Gastroesophageal sphincter (tissue), 3 donors: ENCODE results near the gene HS3ST4.

Source experiments
- POLR2A ChIP-seq, 2 donors: fragments of 450-650 bp; IDR thresholded peaks; one replicate each; pipeline ENCODE4 v1.6.1; 2017; ENCODE audit warnings: antibody characterized with exemption in 2 of 2, mild to moderate bottlenecking in 2 of 2, moderate library complexity in 1 of 2
- TF ChIP-seq, protein P1 (sequence below), 4 experiments: fragments of 200-600 bp in 2 of 4; fragments of 450-650 bp in 2 of 4; sonication (generic) in 1 of 4; IDR thresholded peaks; one replicate each; pipeline ENCODE4 v1.5.1; 2017 to 2019; ENCODE audit warnings: antibody characterized with exemption in 4 of 4, mild to moderate bottlenecking in 2 of 4, moderate library complexity in 2 of 4

DNA sequence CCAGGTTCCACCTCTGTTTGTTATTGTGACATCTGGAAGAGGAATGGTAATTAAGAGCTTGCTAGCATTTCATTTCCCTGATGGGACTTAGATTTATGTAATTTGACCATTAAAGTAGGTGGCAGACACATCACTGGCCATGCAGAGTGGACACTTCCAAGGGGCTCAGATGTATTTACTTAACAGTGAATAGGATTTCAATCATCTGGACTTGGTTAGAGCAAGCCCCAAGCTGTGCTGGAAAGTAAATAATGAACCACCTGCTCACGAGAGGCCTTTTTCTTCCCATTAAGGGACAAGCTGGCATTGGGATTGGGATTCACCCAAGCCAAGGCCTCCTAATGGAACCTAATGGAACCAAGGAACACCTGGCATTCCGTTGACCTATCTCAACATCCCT, 395.3 kb downstream of the HS3ST4 start:
- TF ChIP-seq POLR2A (IDR thresholded peaks at IDR 0.05), result no peak
- TF ChIP-seq, protein P1, sequence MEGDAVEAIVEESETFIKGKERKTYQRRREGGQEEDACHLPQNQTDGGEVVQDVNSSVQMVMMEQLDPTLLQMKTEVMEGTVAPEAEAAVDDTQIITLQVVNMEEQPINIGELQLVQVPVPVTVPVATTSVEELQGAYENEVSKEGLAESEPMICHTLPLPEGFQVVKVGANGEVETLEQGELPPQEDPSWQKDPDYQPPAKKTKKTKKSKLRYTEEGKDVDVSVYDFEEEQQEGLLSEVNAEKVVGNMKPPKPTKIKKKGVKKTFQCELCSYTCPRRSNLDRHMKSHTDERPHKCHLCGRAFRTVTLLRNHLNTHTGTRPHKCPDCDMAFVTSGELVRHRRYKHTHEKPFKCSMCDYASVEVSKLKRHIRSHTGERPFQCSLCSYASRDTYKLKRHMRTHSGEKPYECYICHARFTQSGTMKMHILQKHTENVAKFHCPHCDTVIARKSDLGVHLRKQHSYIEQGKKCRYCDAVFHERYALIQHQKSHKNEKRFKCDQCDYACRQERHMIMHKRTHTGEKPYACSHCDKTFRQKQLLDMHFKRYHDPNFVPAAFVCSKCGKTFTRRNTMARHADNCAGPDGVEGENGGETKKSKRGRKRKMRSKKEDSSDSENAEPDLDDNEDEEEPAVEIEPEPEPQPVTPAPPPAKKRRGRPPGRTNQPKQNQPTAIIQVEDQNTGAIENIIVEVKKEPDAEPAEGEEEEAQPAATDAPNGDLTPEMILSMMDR (IDR thresholded peaks at IDR 0.05), result no peak
